Measurements from ENCODE around the gene MAPK6. TPM values are rescaled to one million over a fixed set of nuclear protein-coding genes. Genes with fewer than 3 reads are reported as not detected.

The MAPK6 gene
- total and polyA plus RNA-seq, 2 of the 8 experiments (the other 6 are each of a cell fraction or from before 2014, with no cell fraction given) = 22.6 to 108 TPM

DNA sequence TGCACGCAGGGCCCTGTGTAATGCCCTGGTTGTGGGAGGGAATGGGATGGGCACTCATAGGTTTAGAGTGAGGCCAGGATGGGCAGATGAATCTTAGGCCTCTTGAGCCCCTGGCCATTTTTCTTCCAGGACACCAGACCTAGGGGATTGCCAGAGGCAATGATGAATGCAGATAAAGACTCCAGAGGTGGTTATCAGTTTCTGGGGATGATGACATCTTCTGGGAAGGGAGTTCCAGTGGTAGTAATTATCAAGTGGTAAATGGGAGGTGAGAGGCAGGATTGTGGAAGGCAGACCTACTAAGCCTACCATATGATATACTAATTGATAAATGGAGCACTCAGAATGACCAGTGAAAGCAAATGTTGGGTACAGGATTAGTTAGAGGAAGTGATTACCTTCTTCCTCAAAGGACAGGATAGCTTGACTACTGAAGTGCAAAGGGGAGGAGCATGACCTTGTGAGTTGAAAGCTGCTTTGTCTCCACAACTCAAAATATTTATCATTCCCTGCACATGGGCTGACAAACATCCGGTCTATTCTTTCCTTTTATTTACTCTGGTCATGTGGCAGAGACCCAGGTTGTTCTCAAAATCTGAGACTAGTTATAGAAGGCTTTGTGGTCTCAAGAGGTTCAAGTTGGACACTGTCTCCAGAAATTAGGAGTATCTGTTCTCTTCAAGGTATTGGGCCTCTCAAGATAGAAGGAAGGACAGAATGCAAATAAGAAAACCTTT is 10.2 kb upstream of the MAPK6 start (continued):
- TF ChIP-seq, protein P1, sequence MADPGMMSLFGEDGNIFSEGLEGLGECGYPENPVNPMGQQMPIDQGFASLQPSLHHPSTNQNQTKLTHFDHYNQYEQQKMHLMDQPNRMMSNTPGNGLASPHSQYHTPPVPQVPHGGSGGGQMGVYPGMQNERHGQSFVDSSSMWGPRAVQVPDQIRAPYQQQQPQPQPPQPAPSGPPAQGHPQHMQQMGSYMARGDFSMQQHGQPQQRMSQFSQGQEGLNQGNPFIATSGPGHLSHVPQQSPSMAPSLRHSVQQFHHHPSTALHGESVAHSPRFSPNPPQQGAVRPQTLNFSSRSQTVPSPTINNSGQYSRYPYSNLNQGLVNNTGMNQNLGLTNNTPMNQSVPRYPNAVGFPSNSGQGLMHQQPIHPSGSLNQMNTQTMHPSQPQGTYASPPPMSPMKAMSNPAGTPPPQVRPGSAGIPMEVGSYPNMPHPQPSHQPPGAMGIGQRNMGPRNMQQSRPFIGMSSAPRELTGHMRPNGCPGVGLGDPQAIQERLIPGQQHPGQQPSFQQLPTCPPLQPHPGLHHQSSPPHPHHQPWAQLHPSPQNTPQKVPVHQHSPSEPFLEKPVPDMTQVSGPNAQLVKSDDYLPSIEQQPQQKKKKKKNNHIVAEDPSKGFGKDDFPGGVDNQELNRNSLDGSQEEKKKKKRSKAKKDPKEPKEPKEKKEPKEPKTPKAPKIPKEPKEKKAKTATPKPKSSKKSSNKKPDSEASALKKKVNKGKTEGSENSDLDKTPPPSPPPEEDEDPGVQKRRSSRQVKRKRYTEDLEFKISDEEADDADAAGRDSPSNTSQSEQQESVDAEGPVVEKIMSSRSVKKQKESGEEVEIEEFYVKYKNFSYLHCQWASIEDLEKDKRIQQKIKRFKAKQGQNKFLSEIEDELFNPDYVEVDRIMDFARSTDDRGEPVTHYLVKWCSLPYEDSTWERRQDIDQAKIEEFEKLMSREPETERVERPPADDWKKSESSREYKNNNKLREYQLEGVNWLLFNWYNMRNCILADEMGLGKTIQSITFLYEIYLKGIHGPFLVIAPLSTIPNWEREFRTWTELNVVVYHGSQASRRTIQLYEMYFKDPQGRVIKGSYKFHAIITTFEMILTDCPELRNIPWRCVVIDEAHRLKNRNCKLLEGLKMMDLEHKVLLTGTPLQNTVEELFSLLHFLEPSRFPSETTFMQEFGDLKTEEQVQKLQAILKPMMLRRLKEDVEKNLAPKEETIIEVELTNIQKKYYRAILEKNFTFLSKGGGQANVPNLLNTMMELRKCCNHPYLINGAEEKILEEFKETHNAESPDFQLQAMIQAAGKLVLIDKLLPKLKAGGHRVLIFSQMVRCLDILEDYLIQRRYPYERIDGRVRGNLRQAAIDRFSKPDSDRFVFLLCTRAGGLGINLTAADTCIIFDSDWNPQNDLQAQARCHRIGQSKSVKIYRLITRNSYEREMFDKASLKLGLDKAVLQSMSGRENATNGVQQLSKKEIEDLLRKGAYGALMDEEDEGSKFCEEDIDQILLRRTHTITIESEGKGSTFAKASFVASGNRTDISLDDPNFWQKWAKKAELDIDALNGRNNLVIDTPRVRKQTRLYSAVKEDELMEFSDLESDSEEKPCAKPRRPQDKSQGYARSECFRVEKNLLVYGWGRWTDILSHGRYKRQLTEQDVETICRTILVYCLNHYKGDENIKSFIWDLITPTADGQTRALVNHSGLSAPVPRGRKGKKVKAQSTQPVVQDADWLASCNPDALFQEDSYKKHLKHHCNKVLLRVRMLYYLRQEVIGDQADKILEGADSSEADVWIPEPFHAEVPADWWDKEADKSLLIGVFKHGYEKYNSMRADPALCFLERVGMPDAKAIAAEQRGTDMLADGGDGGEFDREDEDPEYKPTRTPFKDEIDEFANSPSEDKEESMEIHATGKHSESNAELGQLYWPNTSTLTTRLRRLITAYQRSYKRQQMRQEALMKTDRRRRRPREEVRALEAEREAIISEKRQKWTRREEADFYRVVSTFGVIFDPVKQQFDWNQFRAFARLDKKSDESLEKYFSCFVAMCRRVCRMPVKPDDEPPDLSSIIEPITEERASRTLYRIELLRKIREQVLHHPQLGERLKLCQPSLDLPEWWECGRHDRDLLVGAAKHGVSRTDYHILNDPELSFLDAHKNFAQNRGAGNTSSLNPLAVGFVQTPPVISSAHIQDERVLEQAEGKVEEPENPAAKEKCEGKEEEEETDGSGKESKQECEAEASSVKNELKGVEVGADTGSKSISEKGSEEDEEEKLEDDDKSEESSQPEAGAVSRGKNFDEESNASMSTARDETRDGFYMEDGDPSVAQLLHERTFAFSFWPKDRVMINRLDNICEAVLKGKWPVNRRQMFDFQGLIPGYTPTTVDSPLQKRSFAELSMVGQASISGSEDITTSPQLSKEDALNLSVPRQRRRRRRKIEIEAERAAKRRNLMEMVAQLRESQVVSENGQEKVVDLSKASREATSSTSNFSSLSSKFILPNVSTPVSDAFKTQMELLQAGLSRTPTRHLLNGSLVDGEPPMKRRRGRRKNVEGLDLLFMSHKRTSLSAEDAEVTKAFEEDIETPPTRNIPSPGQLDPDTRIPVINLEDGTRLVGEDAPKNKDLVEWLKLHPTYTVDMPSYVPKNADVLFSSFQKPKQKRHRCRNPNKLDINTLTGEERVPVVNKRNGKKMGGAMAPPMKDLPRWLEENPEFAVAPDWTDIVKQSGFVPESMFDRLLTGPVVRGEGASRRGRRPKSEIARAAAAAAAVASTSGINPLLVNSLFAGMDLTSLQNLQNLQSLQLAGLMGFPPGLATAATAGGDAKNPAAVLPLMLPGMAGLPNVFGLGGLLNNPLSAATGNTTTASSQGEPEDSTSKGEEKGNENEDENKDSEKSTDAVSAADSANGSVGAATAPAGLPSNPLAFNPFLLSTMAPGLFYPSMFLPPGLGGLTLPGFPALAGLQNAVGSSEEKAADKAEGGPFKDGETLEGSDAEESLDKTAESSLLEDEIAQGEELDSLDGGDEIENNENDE (IDR thresholded peaks at IDR 0.05; ENCODE audit: insufficient replicate concordance, low read length) = no peak
- TF ChIP-seq JUN (IDR thresholded peaks at IDR 0.05; ENCODE audit: low read depth, low read length) (no peak), TAF7 (optimal IDR thresholded peaks at IDR 0.05; ENCODE audit: borderline replicate concordance, low read depth, low read length) (no peak), TBP (IDR thresholded peaks at IDR 0.05; ENCODE audit: low read depth, low read length) (no peak), EZH2 (IDR thresholded peaks at IDR 0.05; ENCODE audit: low read depth, low read length, severe bottlenecking) (no peak), RXRA (IDR thresholded peaks at IDR 0.05; ENCODE audit: insufficient read depth, low read depth, low read length) (no peak), GTF2F1 (IDR thresholded peaks at IDR 0.05; ENCODE audit: borderline replicate concordance, low read depth, low read length) (no peak)

Measured in H1 (cell line).